HTR-8/SVneo (cell line): Measurements from ENCODE around the gene DLGAP1.
"Not testable (repeated sequence)": the region's sequence is repeated elsewhere in the genome, so short reads cannot be mapped to it uniquely, and the experiment has no call there.

ENCODE experiments used
- DNase-seq: peaks from one replicate; pipeline ENCODE4 v3.0.0; 2011; ENCODE audit warnings: low spot score, mixed read lengths; ENCODE audit not compliant: insufficient read length
- FAIRE-seq: peaks from 2 replicates; lab custom pipeline; 2011; peaks lifted over from hg19 to GRCh38; lab: Jason Lieb, UNC

The DLGAP1 gene

DNA sequence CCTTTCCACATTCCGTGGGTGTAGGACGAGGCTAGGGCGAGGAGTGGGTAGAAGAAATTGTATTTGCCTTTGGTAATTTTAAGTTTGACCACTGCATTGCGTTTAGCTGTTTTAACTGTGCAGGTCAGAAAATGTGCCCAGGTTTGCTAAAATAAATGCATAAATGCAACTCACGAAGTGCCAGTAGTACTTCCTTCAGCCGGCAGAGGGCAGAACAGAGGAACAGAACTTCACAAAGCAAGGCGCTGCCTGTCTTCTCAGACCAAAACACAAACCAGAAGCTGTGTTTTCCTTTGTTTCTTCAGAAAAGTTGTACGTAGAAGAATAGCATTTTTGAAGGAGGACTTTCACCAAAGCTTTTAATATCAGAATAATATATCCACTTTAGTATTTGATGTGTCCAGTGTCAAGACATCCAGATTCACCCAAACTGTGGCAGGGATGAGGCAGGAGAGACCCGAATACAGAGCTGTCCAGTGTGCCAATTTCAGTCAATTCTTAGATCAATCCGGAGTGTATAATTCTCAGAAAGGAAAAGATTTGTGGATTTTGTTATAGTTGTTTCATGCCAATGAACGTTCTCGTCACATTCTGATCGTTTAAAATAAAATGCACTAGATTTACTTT is 348.6 kb downstream of the DLGAP1 start:
- FAIRE-seq (no peak), DNase-seq (peak; percentile 14)

GRCh38 chr18:4102901-4103300 is 352.2 kb downstream of the DLGAP1 start:
- FAIRE-seq (no peak), DNase-seq (no peak)

GRCh38 chr18:4101009-4101408 is 354.1 kb downstream of the DLGAP1 start:
- FAIRE-seq (no peak), DNase-seq (no peak)

- DNase-seq, result no peak
- no peak for FAIRE-seq
These were observed 358.6 kb downstream of the DLGAP1 start for GRCh38 chr18:4096486-4096885.

- no peak for FAIRE-seq
- no peak for DNase-seq
These were observed 361.4 kb downstream of the DLGAP1 start for GRCh38 chr18:4093676-4094075.

- no peak for FAIRE-seq
These were observed 370.7 kb downstream of the DLGAP1 start for GRCh38 chr18:4084382-4084900.

GRCh38 chr18:4078246-4078645 is 376.9 kb downstream of the DLGAP1 start:
- FAIRE-seq (no peak), DNase-seq (no peak)

More at GRCh38 chr18:4084382-4084900, 370.7 kb downstream of the DLGAP1 start:
- DNase-seq, result no peak

DNA sequence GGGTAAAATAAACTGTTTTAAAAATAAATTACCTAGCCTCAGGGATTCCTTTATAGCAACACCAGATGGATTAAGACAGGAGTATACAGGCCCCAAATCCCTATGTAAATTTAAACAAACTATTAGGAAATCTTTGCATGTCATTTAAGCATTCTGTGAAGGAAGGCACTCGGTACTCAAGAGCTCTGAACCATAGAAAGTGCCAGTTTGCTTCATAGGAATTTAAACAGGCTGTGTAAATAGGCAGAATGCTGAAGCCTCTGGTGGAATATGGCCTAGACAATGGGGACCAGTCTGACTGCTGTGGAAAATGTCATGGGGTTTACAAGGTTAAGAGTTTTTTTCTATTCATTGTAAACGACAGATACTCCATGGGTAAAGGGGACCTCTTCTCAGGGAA is 377.4 kb downstream of the DLGAP1 start:
- DNase-seq (no peak), FAIRE-seq (no peak)

GRCh38 chr18:4077204-4077603 is 377.9 kb downstream of the DLGAP1 start:
- FAIRE-seq (no peak), DNase-seq (no peak)

- no peak for DNase-seq
- no peak for FAIRE-seq
These were observed 380.5 kb downstream of the DLGAP1 start for GRCh38 chr18:4074647-4075046.

- FAIRE-seq, result no peak
- no peak for DNase-seq
These were observed 385.9 kb downstream of the DLGAP1 start for GRCh38 chr18:4069183-4069582.

- peak; percentile 20 for DNase-seq
- FAIRE-seq, result no peak
These were observed 386.5 kb downstream of the DLGAP1 start for GRCh38 chr18:4068552-4069158.

DNA sequence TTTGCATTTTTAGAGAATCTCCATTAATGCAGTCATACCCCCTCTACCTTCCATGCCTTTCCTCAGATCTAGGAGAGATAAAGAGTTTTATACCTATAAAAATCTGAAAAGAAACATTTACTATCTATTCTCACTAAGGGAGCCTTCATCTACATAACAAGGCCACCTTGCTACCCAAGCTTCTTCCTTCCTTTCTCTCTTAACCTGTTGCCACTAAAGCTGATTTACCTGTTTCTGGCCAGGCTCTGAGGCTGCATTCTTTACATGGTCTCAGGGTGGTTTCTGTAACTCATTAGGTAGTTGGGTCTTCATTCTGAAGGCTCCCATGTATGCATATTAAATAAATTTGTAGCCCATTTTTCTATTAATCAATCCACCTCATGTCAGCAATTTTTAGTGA is 391.6 kb downstream of the DLGAP1 start:
- no peak for DNase-seq
- FAIRE-seq, result no peak

GRCh38 chr18:4060427-4061281 is 394.5 kb downstream of the DLGAP1 start:
- DNase-seq, result no peak

DNA sequence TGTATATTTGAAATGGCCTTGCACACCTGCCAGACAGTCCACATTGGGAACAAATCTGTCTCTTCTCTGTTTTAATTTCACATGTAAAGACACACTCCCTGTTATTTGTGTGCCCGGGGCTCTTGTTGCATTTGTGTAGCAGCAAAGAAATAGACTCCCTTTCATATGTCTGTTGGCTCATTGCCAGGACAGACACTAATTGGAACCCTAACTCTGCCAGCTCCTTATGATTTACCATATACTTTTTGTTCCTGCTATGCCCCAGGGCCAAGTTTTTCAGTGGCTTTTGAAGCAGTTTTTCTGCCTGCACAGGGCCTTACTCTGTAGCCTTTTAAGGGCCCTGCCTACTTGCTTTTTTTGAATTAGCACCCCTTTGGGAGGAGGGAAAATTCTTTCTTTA is 396.9 kb downstream of the DLGAP1 start:
- FAIRE-seq (no peak), DNase-seq (no peak)

More at GRCh38 chr18:4060427-4061281, 394.5 kb downstream of the DLGAP1 start:
- no peak for FAIRE-seq

GRCh38 chr18:4040391-4041092 is 414.6 kb downstream of the DLGAP1 start:
- DNase-seq (no peak), FAIRE-seq (no peak)

GRCh38 chr18:4035521-4035920 is 419.6 kb downstream of the DLGAP1 start:
- DNase-seq (no peak), FAIRE-seq (no peak)

DNA sequence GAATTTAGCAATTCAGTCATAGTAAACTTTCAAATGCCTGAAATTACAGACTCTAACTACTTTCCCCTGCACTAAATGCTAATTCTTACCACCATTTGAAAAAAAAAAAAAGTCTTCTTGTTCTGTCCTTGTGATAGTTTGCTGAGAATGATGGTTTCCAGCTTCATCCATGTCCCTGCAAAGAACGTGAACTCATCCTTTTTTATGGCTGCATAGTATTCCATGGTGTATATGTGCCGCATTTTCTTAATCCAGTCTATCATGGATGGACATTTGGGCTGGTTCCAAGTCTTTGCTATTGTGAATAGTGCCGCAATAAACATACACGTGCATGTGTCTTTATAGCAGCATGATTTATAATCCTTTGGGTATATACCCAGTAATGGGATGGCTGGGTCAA is 420.3 kb downstream of the DLGAP1 start:
- not testable (repeated sequence) for FAIRE-seq, DNase-seq

GRCh38 chr18:4026542-4026941 is 428.6 kb downstream of the DLGAP1 start:
- no peak for FAIRE-seq
- no peak for DNase-seq

GRCh38 chr18:4024702-4025101 is 430.4 kb downstream of the DLGAP1 start:
- DNase-seq, result no peak
- FAIRE-seq, result no peak
